GM21619 (cell line): Measurements from ENCODE around the gene PKP1.

ENCODE experiments used
- ATAC-seq: cut with Tn5 transposase; IDR thresholded peaks from one replicate; pipeline ENCODE4 v1.9.1; 2021; ENCODE audit not compliant: unreplicated experiment

Gene PKP1

GRCh38 chr1:201260648-201261311 is 22.5 kb upstream of the PKP1 start:
- no peak for ATAC-seq

DNA sequence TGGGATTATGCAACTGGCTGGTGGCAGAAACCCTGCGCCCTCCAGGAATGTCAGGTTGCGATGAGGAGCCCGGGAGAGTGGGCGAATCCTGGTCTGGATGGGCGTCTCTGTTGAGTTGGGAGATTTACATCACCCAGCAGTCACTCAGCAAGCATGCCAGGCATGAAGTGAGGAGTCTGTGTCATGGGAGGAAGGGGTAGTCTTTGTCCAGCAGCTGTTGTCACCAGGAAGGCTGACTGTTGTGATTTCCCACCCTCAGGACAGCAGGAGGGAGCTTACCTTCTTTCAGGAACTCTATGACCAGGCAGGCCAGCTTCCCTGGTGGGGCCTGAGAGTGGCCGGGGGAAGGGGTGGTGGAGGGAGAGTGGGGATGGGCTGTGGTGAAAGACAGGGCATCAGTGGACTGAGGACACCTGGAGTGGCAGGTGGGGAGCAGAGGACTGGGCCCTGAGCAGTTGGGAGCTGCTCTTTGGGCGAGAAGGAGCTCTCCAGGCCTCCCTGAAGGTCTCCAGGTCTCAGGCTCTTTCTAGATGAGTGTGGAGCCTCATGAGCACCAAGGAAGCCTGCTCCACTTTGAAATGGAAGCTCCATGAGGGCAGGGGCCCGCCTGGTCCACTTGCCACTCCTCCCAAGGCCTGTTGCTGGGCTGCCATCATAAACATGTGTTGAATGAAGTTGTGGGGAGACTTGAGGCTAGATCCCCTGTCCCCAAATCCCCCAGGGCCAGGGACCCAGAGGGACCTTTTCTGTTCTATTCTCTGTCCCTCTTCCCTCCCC is 21.3 kb upstream of the PKP1 start:
- ATAC-seq, result no peak

GRCh38 chr1:201262963-201263608 is 20.2 kb upstream of the PKP1 start:
- no peak for ATAC-seq

GRCh38 chr1:201264072-201264471 is 19.2 kb upstream of the PKP1 start:
- ATAC-seq, result no peak

- ATAC-seq, result no peak
Measured at GRCh38 chr1:201264554-201264953, 18.8 kb upstream of the PKP1 start.

DNA sequence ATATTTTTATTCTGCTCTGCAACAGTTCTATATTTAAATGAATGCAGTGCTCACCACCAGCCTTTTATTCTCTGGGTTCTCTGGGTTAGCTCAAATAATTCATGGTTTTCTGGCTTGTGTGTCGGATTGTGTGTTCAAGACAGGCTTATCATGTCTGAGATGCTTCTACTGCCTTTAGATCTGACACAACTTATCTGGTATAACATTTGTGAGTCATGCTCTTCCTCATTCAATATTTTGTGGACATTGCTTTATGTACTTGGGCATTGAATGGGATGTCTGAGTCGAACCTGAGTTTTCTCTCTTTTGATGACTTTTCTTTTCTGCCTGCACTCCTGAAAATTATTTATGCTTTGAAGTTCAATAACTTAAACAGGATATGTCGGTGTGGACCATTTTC is 17.6 kb upstream of the PKP1 start:
- ATAC-seq, result no peak

DNA sequence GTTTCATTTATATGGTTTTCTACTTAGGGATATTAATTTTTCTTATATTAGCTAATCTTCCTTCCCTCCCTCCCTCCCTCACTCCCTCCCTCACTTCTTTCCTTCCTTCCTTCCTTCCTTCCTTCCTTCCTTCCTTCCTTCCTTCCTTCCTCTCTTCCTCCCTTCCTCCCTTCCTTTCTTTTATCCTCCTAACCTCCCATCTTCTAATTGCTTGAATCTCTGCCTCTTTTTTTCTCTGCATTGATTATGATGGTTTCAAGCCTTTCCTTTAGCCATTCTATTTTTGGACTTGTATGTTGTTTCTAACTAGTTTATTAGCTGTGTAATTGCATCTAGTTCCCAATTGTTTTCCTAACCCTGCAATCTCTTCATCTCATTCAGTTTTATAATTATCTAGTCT is 17.0 kb upstream of the PKP1 start:
- ATAC-seq, result no peak

DNA sequence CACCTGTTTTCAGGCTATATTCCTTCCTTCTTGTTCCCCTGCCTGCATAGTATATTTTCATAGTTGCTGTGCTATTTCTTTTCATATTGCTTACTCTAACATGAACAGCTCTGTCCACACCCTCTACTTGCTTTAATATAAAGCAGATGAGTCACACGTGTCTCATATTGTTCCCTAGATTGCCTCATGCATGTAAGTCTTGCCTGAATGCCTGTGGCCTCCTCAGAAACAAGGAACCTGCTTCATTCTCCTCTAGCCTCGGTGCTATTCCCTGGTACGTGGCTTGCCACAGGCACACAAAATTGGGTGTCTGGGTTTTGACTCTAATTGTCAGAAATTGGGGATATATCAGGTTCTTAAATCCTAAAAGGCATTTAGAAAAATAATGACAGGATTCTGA is 16.5 kb upstream of the PKP1 start:
- no peak for ATAC-seq

GRCh38 chr1:201267481-201268229 is 15.7 kb upstream of the PKP1 start:
- no peak for ATAC-seq

DNA sequence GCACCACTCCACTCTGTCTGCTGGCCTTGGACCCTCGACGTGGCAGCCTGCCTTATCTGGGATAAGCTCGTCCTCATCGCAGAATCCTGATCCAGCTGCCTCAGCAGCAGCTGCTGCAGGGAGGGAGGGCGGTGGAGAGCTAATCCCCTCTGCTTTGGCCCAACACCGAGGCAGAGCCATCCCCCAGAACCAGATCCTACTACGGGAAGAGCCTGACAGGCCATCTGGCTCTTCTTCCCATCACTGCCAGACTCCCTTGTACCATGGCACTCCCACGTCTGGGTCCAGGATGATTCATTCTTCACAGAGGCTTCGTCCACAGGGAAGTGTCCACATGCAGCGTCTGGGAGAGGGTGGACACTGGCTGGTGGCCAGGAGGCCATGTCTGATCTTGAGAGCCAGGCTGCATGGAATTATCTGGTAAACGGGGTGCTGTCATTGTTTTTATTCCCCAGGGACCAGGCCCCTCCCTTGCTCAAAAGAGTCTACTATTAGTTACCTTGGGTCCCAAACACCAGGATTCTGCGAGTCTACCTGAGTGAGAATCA is 14.6 kb upstream of the PKP1 start:
- ATAC-seq, result no peak

DNA sequence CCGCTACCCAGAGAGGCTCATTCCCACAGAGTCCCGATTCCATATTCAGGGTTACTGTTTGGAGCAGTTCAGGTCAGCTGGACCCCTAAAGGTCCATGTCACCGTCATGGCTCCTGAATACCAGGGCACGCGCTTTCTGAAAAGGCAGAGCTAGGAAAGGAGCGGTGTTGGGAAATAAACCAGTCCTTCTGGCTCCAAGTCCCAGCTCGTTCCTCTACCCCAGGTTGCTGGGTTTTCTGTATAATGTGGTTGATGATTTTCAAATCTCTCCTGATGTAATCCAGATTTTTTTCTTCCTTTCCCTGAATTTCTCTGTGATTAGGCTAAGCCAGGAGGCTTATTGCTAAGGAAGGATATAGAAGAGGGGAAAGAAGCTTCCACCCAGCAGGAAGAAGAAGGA is 14.0 kb upstream of the PKP1 start:
- no peak for ATAC-seq

DNA sequence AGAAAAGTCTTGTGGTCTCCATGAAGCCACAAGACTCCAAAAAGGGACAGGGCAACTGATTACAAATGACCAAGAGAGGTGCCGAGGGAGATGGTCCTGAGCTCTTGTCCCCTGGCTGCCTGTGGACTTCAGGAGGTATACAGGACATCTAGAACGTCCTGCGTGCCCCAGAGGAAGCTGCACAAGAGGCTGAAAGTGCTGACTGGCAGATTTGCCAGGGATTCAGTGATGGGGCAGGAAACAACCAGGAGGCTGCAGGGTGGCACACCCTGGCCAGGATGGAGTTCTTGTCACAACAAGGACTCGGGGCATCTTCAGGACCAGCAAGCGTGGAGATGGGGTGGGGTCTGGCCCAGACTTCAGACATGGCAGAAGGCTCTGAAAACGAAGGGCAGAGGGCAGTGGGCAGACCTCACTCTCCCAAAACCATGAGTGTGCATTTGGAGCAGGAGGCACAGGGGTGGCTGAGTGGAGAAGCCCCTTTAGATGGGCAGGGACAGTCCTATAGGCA is 13.4 kb upstream of the PKP1 start:
- ATAC-seq, result no peak

- no peak for ATAC-seq
Measured at GRCh38 chr1:201270616-201271390, 12.5 kb upstream of the PKP1 start.

GRCh38 chr1:201272799-201273198 is 10.5 kb upstream of the PKP1 start:
- ATAC-seq, result no peak

DNA sequence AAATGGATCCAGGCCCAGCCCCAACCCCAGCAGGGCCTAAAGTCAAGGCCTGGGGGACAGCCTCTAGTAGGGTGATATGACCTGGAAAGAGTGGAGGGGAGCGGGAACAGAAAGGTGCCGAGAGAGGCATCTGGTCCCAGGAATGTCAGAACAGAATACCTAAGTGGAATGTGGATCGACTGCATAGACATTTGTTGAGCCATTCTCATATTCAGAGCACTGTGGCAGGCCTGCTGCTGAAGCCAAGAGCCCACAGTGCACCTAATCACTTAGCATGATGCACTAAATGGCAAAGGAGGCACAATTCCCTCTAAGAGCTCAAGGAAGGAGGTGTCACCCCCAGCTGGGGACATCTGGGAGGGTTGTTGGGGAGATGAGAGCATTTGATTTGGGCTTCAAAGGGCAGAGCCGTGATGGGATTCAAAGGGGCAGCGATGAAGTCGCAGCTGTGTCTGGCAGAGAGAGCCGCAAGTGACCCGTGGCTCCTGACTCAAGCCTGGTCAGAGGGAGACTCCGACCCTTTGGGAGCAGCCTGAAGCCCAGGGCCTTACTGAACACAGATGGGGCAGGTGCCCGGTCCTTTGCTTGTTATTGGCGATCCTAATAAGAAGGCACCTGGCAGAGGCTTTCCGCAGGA is 8.6 kb upstream of the PKP1 start:
- no peak for ATAC-seq

- no peak for ATAC-seq
Measured at GRCh38 chr1:201275253-201275666, 8.0 kb upstream of the PKP1 start.

- ATAC-seq, result no peak
Measured at GRCh38 chr1:201276891-201277290, 6.4 kb upstream of the PKP1 start.

DNA sequence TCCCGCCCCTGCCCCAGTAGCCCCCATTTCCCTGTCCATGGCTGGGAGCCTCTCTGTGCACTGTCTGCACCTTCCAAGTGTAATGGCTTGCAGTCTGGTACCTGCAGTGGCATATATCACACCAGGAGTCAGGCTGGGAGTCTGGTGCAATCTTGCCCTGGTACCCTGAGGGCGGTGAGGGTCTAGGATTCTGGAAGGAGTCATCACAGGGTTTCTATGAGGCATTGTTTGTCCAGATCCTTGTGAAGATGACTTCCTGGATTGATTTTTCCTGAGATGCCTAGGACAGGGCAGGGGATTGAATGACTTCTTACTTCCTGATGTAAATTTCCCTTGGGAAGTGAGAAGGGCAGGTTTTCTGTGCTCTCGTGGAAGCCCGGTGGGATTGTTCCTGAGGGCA is 5.9 kb upstream of the PKP1 start:
- ATAC-seq, result no peak

DNA sequence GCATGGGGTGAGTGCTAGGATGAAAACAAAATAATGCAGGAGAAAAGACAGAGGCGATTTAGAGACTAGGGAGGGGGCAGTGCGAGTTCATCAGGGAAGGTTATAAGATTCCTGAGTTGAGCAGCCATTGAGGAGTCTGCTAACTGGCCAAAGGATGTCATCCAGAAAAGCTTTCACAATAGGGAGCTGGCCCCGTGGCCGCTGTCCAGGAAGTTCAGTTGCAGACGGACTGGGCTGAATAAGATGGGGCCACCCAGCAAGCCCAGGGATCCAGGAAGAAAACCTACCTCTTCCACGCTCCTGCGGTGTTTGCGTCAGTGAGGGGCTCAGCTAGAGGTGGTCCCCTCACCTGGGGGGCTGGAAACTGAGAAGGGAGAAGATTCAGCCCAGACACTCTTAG is 4.0 kb upstream of the PKP1 start:
- no peak for ATAC-seq

DNA sequence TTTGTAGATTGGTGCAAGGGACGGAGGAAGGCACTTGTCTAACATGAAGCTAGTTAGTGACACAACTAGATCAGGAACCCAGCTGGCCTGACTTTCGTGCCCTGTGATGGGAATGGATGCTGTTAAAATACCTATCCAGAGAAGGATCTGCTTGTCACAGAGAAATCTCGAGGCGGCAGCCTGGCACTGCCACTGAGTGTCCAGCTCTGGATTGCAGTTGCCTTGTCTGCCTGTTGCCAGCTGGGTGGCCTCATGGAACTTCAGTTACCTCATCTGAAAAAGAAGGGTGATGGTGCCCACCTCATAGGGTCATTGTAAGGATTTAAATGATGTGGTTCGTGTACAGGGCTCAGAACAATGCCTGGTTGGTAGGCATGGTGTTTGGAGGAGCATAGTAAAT is 2.4 kb upstream of the PKP1 start:
- no peak for ATAC-seq
